Measurements from ENCODE around the gene USPL1.
A peak's percentile ranks its signal among the peaks of the same experiment; 100 is the strongest.

GRCh38 chr13:30690282-30691188 is 72.8 kb downstream of the USPL1 start:
- TF ChIP-seq POLR2A (IDR thresholded peaks at IDR 0.05; ENCODE audit: low read depth, low read length) = no peak
- TF ChIP-seq PAX5 (IDR thresholded peaks at IDR 0.05; ENCODE audit: insufficient read depth, low read length, severe bottlenecking) = no peak
- no peak for TF ChIP-seq POLR2AphosphoS5 (IDR thresholded peaks at IDR 0.05; ENCODE audit: low read depth, low read length)
- no peak for TF ChIP-seq TAF1 (IDR thresholded peaks at IDR 0.05; ENCODE audit: low read depth, low read length)
- TF ChIP-seq SPI1 (IDR thresholded peaks at IDR 0.05; ENCODE audit: low read depth, low read length) = peak; percentile 63
